ENCODE measurements around the gene CYTH3.
"Not testable (repeated sequence)": the region's sequence is repeated elsewhere in the genome, so short reads cannot be mapped to it uniquely, and the experiment has no call there.

CYTH3 gene

GRCh38 chr7:6272481-6273323 lies at the start of gene CYTH3:
TSS of gene CYTH3 (minus strand) at chr7:6272624. CDS start at chr7:6272507, 117 bp downstream.
- DNase-seq: peak; percentile 66

GRCh38 chr7:6320791-6321190 lies 48.4 kb upstream of the CYTH3 start:
- no peak for DNase-seq

- DNase-seq: no peak
Measured at GRCh38 chr7:6317797-6318438, 45.5 kb upstream of the CYTH3 start.

GRCh38 chr7:6316226-6316625 lies 43.8 kb upstream of the CYTH3 start:
- no peak for DNase-seq

GRCh38 chr7:6315746-6316145 lies 43.3 kb upstream of the CYTH3 start:
- no peak for DNase-seq

- no peak for DNase-seq
Measured at GRCh38 chr7:6310271-6310993, 38.0 kb upstream of the CYTH3 start.

GRCh38 chr7:6307762-6308161 lies 35.3 kb upstream of the CYTH3 start:
- no peak for DNase-seq

GRCh38 chr7:6306471-6306870 lies 34.0 kb upstream of the CYTH3 start:
- peak; percentile 36 for DNase-seq

- DNase-seq: no peak
Measured at GRCh38 chr7:6305330-6305729, 32.9 kb upstream of the CYTH3 start.

- not testable (repeated sequence) for DNase-seq
Measured at GRCh38 chr7:6301446-6301845, 29.0 kb upstream of the CYTH3 start.

GRCh38 chr7:6299774-6300173 lies 27.4 kb upstream of the CYTH3 start:
- DNase-seq: no peak

GRCh38 chr7:6294839-6295238 lies 22.4 kb upstream of the CYTH3 start:
- DNase-seq: no peak

- DNase-seq: no peak
Measured at GRCh38 chr7:6293202-6293601, 20.8 kb upstream of the CYTH3 start.

- not testable (repeated sequence) for DNase-seq
Measured at GRCh38 chr7:6291941-6292340, 19.5 kb upstream of the CYTH3 start.

GRCh38 chr7:6291531-6291930 lies 19.1 kb upstream of the CYTH3 start:
- DNase-seq: no peak

GRCh38 chr7:6290319-6290741 lies 17.9 kb upstream of the CYTH3 start:
- DNase-seq: no peak

- DNase-seq: no peak
Measured at GRCh38 chr7:6288270-6288860, 15.9 kb upstream of the CYTH3 start.

GRCh38 chr7:6286486-6286885 lies 14.1 kb upstream of the CYTH3 start:
- no peak for DNase-seq

GRCh38 chr7:6284461-6285360 lies 12.3 kb upstream of the CYTH3 start:
- DNase-seq: no peak

GRCh38 chr7:6284055-6284400 lies 11.6 kb upstream of the CYTH3 start:
- DNase-seq: no peak

- DNase-seq: not testable (repeated sequence)
Measured at GRCh38 chr7:6283391-6284054, 11.1 kb upstream of the CYTH3 start.

GRCh38 chr7:6279937-6280336 lies 7.5 kb upstream of the CYTH3 start:
- DNase-seq: no peak
